ENCODE results near the gene ZMIZ2. TPM values are rescaled to one million over a fixed set of nuclear protein-coding genes. Genes with fewer than 3 reads are reported as not detected.

ZMIZ2 gene
- total RNA-seq, 1 experiment from 2014 or later, result 91.3 TPM

- ATAC-seq, result no peak
- BruUV-seq (replicated peaks), result no TSS peak
- Histone ChIP-seq H3K9ac (ENCODE audit: low read length) (no peak overlapping the region), H3K4me2 (ENCODE audit: low read length) (no peak overlapping the region), H4K20me1 (ENCODE audit: insufficient read depth) (no peaks in the 10 kb centered on the region), H3K4me3 (replicated peaks in 1 of 2; ENCODE audit: low read depth in 1 of 2, low read length in 2 of 2) (no peak overlapping the region), H3K79me2 (ENCODE audit: insufficient read depth, low read length) (no peaks in the 10 kb centered on the region), H3K27ac (ENCODE audit: low read depth, low read length) (no peak overlapping the region), H3K9me2 (ENCODE audit: insufficient read depth) (no peaks in the 10 kb centered on the region), H2AFZ (ENCODE audit: low read depth, low read length, poor library complexity, severe bottlenecking) (no peak overlapping the region), H3K4me1 (ENCODE audit: control insufficient read depth in 1 of 2, insufficient read depth in 2 of 2, low read length in 2 of 2) (no peaks in the 10 kb centered on the region), H3K36me3 (ENCODE audit: control insufficient read depth in 1 of 2, insufficient read depth in 2 of 2, low read length in 2 of 2) (no peaks in the 10 kb centered on the region), H3K27me3 (ENCODE audit: insufficient read depth, low read length) (no peaks in the 10 kb centered on the region), H3K9me3 (ENCODE audit: control insufficient read depth in 1 of 2, insufficient read depth in 1 of 2, low read depth in 1 of 2, low read length in 2 of 2) (peaks cover 0 to 5% of the 10 kb centered on the region in 2 experiments; a peak in 1 of 4 replicates)
- DNase-seq (ENCODE audit: low read depth, low spot score), result no peak
- ChIA-PET RAD21 (ENCODE audit: low non-redundant PET in 1 of 2, low total read pairs in 2 of 2, uncharacterized antibody in 2 of 2, unreplicated experiment in 2 of 2) (no interaction called here), POLR2A (interaction anchor here (0.8 kb wide), 1 partner anchor 9 kb away, joined by 3 read pairs; no protein-coding TSS in a partner anchor), CTCF (no interaction called here)
- no peak for TF ChIP-seq CBX3 (IDR thresholded peaks at IDR 0.05; ENCODE audit: low read depth)
- no peak for TF ChIP-seq ELF1 (IDR thresholded peaks at IDR 0.05; ENCODE audit: borderline replicate concordance, low read depth)
- TF ChIP-seq FOSL1 (IDR thresholded peaks at IDR 0.05; ENCODE audit: low read depth), result no peak
- TF ChIP-seq ZNF274 (IDR thresholded peaks at IDR 0.05; ENCODE audit: low read depth, low read length), result no peak
- no peak for TF ChIP-seq POLR2AphosphoS5 (IDR thresholded peaks at IDR 0.05; ENCODE audit: low read depth, low read length)
- no peak for TF ChIP-seq POLR2A (IDR thresholded peaks at IDR 0.05; ENCODE audit: borderline replicate concordance, extremely low read depth, insufficient read depth, insufficient read length)
- TF ChIP-seq SRF (IDR thresholded peaks at IDR 0.05; ENCODE audit: low read depth), result no peak
- TF ChIP-seq RAD21 (IDR thresholded peaks at IDR 0.05; ENCODE audit: low read depth), result no peak
- TF ChIP-seq EZH2phosphoT487 (IDR thresholded peaks at IDR 0.05; ENCODE audit: borderline replicate concordance), result no peak
- no peak for TF ChIP-seq REST (IDR thresholded peaks at IDR 0.05; ENCODE audit: low read depth)
- no peak for TF ChIP-seq ZFX (IDR thresholded peaks at IDR 0.05)
- TF ChIP-seq EZH2 (IDR thresholded peaks at IDR 0.05), result no peak
- no peak for TF ChIP-seq ATF3 (IDR thresholded peaks at IDR 0.05)
- TF ChIP-seq CEBPB (IDR thresholded peaks at IDR 0.05; ENCODE audit: low read depth), result no peak
- no peak for TF ChIP-seq SIN3A (IDR thresholded peaks at IDR 0.05; ENCODE audit: low read depth)
- TF ChIP-seq EGR1 (IDR thresholded peaks at IDR 0.05; ENCODE audit: low read depth), result no peak
- no peak for TF ChIP-seq ZBTB33 (IDR thresholded peaks at IDR 0.05; ENCODE audit: extremely low read depth, insufficient replicate concordance, low read length)
- intact Hi-C loops (cut with micrococcal nuclease), result no loop called here
Observed at GRCh38 chr7:44787041-44787440, 38.4 kb downstream of the ZMIZ2 start.

All from HCT116 (cell line).